ENCODE results near the gene GRB2.
"Not testable (repeated sequence)": the region's sequence is repeated elsewhere in the genome, so short reads cannot be mapped to it uniquely, and the experiment has no call there.

Gene GRB2

DNA sequence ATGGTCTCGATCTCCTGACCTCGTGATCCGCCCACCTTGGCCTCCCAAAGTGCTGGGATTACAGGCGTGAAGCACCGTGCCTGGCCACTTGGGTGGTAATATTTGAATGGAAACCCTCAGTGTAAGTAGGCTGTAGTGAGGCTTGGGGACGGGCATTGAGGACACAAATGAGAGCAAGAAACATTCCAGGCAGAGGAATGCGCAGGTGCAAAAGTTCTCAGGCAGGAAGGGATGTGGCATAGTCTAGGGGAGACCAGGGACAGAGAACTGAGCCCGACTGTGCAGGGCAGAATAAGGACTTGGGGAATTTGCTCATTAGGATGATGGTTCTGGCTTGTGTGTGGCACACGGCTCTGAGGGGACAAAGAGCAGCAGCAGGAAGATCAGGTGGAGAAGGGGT is 54.8 kb downstream of the GRB2 start:
- H3K27ac ChIP-seq: peak overlapping the region; percentile 63
- TF ChIP-seq, protein P1, sequence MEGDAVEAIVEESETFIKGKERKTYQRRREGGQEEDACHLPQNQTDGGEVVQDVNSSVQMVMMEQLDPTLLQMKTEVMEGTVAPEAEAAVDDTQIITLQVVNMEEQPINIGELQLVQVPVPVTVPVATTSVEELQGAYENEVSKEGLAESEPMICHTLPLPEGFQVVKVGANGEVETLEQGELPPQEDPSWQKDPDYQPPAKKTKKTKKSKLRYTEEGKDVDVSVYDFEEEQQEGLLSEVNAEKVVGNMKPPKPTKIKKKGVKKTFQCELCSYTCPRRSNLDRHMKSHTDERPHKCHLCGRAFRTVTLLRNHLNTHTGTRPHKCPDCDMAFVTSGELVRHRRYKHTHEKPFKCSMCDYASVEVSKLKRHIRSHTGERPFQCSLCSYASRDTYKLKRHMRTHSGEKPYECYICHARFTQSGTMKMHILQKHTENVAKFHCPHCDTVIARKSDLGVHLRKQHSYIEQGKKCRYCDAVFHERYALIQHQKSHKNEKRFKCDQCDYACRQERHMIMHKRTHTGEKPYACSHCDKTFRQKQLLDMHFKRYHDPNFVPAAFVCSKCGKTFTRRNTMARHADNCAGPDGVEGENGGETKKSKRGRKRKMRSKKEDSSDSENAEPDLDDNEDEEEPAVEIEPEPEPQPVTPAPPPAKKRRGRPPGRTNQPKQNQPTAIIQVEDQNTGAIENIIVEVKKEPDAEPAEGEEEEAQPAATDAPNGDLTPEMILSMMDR (conservative IDR thresholded peaks at IDR 0.05): no peak

DNA sequence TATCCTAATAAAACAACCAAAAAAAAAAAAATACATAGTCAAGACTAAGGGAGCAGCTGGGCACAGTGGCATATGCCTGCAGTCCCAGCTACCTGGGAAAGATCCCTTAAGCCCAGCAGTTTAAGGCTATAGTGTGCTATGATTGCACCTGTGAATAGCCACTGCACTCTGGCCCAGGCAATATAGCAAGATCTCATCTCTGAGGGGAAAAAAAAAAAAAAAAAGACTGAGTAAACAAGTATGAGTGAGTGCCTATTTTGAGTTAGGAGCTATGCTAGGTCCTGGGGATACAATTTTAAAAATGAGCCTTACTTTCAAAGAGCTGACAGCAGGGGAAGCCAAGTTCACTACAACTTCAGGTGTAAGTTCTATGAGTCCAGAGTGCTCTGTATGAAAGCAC is 55.4 kb downstream of the GRB2 start:
- TF ChIP-seq, protein P1 (conservative IDR thresholded peaks at IDR 0.05): no peak

DNA sequence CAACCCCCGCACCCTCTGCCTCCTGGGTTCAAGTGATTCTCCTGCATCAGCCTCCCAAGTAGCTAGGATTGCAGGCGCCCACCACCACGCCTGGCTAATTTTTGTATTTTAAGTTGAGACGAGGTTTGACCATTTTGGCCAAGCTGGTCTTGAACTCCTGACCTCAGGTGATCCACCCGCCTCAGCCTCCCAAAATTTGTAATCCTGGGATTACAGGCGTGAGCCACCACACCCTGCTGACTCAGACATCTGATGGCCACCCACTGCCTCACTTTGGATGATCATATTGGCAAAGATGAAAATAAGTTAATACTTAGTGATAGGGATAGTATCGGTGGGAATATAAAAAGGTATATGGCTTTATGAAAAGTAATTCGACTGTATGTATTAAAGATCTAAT is 55.9 kb downstream of the GRB2 start:
- TF ChIP-seq, protein P1 (conservative IDR thresholded peaks at IDR 0.05): no peak
- no peak overlapping the region for H3K27ac ChIP-seq

More for the DNA sequence above, 55.4 kb downstream of the GRB2 start:
- no peak overlapping the region for H3K27ac ChIP-seq

DNA sequence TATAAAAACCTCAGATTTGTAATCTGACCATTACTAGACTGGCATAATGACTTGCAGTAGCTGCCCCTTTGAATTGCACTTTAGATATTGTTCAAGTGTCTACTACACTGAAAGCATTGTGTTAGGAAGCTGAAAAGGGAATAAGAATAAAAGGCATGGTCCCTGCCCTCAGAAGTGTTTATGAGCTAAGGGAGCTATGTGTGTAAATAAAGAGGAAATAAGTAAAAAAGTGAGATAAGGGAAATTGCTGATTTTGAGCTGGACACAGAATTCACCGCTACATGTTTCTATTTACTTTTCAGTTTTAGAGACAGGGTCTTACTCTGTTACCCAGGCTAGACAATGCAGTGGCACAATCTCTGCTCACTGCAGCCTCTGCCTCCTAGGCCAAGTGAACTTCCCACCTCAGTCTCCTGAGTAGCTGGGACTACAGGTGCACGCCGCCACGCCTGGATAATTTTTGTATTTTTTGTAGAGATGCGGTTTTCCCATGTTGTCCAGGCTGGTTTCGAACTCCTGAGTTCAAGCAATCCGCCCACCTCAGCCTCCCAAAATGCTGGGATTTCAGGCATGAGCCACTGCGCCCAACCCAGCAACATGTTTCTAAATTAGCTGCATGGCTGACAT is 57.0 kb downstream of the GRB2 start:
- TF ChIP-seq, protein P1 (conservative IDR thresholded peaks at IDR 0.05): no peak
- H3K27ac ChIP-seq: no peak overlapping the region

DNA sequence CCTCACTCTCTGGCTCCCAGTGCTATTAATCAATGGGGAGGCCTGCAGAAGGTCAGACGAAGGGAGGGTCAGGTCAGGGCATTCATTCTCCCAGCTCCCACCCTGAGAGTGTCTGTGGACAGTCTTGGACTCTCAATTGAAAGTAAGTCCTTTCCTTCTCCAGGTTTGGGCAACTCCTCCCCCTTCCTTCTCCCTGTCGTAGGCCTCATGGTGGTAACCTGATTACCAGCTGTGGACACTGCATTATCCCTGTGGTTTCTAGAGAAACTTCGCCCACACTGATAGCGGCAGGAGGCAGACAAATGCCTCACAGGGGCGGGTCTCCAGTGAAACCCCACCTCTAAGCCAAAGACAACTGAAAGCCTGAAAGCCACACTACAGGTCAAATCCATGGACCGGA is 58.6 kb downstream of the GRB2 start:
- no peak overlapping the region for H3K27ac ChIP-seq
- TF ChIP-seq, protein P1 (conservative IDR thresholded peaks at IDR 0.05): no peak

DNA sequence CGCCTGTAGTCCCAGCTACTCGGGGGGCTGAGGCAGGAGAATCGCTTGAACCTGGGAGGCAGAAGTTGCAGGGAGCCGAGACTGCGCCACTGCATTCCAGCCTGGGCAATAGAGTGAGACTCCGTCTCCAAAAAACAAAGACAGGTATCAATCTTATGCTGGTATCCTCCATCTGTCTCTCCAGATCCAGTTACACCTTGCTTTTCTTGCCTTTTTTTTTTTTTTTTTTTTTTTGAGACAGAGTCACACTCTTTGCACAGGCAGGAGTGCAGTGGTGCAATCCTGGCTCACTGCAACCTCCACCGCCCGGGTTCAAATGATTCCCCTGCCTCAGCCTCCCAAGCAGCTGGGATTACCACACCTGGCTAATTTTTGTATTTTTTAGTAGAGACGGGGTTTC is 59.1 kb downstream of the GRB2 start:
- not testable (repeated sequence) for H3K27ac ChIP-seq

DNA sequence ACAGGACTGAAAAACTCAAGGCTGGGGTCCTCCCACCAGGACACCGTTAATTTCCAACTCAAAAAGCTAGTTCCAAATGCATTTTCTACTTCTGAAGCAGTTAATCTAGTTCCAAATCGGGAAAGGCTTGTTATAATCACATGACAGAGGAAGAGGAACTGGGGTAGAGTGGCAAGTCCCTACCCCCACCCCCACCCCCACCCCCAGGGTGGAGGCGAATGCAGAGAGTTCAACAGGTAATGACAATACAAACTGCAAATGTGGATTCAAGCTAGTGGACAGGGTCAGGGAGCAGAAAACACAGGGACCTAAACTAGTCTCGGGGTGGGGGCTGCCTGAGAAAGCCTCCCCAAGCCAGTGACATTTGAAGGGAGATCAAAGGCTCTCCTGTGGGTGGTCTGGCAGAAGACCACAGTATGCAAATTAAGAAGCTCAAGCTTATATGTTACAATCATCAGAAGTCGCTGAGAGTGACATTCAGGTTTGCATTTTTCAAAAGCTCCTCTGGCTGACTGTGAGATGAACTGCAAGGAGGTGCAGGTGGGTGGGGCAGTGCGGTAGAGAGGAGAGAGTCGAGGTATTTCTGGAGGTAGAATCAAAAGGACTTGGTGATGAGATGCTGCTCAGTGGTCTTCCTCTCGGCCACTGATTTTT is 59.8 kb downstream of the GRB2 start:
- H3K27ac ChIP-seq: no peak overlapping the region
- TF ChIP-seq, protein P1 (conservative IDR thresholded peaks at IDR 0.05): no peak

DNA sequence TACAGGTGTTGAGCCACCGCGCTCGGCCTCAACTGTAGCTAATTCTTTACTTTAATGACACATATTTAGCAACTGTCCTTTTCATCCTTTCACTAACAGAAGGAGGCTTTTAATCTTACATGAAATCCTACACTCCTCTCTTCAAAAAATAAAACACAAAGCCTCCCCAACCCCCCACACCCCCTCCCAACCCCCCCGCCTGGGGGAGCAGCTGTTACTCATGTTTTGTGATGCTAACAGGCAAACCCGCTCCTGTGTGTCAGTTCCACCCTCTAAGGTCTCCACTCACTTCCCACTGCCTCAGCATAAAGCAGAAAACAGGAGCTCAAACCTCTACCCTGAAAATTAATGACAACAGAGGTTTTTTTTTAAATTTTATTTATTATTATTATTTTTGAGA is 60.8 kb downstream of the GRB2 start:
- TF ChIP-seq, protein P1 (conservative IDR thresholded peaks at IDR 0.05): no peak
- no peak overlapping the region for H3K27ac ChIP-seq

All from VCaP (cell line).